ELR (cell line): ENCODE measurements around the gene USP35.

Experiments used
- DNase-seq: peaks from one replicate; pipeline ENCODE4 v3.0.0-alpha.2; 2015; ENCODE audit warnings: low read depth

The USP35 gene, protein sequence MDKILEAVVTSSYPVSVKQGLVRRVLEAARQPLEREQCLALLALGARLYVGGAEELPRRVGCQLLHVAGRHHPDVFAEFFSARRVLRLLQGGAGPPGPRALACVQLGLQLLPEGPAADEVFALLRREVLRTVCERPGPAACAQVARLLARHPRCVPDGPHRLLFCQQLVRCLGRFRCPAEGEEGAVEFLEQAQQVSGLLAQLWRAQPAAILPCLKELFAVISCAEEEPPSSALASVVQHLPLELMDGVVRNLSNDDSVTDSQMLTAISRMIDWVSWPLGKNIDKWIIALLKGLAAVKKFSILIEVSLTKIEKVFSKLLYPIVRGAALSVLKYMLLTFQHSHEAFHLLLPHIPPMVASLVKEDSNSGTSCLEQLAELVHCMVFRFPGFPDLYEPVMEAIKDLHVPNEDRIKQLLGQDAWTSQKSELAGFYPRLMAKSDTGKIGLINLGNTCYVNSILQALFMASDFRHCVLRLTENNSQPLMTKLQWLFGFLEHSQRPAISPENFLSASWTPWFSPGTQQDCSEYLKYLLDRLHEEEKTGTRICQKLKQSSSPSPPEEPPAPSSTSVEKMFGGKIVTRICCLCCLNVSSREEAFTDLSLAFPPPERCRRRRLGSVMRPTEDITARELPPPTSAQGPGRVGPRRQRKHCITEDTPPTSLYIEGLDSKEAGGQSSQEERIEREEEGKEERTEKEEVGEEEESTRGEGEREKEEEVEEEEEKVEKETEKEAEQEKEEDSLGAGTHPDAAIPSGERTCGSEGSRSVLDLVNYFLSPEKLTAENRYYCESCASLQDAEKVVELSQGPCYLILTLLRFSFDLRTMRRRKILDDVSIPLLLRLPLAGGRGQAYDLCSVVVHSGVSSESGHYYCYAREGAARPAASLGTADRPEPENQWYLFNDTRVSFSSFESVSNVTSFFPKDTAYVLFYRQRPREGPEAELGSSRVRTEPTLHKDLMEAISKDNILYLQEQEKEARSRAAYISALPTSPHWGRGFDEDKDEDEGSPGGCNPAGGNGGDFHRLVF

DNA sequence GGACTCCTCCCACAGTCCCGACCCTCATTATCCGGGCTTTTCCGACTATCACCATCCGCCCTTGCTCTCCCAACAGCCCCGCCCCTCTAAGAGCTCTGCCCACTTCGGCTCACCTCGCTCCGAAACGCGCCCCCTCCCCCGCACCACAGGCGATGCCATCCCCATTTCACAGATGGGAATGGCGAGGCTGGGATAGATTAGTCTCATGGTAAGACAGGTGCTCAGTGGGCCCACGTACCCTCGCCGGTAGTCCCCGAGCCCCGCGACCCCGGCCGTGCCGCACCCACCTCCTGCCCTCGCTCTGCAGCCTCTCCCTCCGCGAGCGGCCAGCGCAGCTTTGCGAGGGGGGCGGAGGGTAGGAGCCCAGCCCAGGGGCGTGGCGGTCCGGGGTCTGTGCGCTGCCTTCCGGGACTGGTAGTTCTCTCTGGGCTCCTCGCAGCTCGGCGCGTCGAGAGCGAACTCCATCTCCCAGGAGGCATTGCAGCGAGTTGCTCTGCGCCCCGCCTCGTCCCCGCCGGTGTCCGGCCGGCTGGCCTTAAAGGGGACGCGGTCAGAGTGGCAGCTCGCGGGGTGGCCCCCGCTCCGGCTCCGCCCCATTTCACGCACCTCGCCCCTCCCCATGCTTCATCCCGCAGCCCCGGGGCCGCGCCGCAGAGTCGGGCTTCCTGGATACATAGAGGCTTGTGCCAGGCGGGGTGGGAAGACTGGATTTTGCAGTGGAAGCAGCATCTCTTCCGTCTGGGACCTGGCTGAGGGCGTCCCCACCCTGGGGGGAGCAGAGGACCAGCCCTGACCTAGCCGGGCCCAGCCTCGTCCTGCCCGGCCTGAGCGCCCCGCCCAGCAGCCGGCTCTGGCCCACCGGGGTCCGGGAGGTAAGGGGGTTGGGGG is at the start of gene USP35, which contains the start of gene KCTD21:
Gene USP35, plus strand, starts transcription at position 634 of the 888 bp plus-strand sequence. CDS start 7,327 bp downstream, outside the sequence.
Gene KCTD21, minus strand, starts transcription at position 341 of the 888 bp plus-strand sequence. CDS start 14,072 bp downstream, outside the sequence.
- DNase-seq = peak; percentile 98

DNA sequence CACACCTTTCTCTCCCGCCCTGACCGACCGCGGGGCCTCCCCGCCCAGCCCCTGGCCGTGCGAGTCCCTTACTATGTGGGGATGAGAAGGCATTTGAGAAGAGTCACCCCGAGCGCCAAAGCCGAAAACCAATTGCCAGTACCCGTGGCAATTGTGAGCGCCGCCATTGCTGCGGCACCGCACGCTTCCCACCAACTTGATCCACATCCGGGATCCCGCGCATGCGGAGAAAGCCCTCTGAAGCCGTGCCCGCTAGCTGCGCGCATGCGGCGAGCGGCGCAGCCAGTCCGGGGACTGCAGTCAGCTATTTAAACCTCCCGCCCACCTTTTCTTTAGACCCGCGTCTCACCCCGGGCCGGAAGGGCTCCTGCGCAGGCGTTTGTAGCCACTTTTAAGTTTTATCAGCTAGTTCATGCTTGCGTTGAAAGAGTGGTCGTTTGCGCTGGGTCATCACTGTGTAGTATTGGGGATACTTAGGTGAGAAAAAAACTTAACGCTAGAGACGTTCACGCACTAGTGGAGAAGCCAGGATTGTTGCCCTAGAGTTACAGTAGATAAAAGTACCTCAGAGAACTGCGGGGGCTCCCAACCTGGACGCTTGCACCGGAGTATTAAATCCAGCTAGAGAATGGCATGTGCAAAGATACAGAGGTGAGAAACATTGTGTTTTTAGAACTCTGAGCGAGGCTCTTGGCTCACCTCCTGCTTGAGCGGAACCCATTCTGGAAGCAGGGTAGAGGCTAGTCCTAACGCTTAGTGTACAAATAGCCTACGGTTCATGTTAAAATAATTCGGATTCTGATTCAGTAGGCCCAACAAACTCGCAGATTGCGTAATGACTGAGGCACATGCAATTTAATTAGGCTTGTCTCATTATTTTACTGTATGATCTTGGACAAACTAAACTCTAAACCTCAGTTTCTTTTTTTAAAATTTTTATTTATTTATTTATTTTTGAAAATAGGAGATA is 49.0 kb upstream of the USP35 start, which contains the start of gene ALG8:
Gene ALG8, minus strand, starts transcription at position 205 of the 970 bp plus-strand sequence. Its CDS starts 38 bp downstream, at position 167.
- DNase-seq = peak; percentile 97

DNA sequence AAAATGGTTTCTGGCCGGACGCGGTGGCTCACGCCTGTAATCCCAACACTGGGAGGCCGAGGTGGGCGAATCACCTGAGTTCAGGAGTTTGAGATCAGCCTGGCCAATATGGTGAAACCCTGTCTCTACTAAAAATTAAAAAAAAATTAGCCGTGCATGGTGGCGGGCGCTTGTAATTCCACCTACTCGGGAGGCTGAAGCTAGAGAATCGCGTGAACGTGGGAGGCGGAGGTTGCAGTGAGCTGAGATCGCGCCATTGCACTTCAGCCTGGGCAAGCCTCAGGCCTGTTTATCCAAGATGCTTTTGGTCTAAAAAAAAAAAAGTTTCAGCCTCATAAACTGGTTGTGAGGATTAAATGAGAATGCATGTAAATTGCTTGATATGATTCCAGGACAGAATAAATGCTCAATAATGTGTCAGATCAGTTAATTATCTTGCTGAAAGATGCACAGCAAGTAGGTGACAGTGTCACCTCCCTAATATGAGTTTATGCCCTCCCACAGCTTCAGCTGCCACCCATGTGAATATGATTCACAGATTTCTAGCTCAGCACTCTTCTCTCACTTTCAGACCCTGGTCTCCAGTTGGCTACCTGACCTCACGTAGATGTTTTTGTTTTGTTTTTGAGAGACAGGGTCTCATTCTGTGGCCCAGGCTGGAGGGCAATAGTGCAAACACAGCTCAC is 48.2 kb upstream of the USP35 start:
- peak; percentile 13 for DNase-seq

DNA sequence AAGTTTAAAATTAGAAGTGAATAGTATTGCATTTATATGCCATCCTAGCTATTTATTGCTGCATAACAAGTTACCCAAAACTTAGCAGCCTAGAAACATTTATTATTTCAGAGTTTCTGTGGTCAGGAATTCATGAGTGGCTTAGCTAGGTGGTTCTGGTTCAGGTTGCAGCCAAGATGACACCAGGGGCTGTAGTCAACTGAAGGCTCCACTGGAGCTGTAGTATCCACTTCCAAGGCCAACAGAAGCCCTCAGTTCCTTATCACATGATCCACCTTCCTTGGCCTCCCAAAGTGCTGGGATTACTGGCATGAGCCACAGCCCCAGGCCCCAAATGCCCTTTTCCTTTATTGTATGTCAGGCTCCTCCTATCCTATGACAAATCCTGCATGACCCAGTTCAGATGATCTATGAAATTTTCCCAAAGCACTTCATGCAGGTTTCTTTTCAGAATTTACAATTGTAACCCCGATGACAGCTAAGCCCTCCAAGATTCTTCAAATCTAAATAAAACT is 43.2 kb upstream of the USP35 start:
- DNase-seq = no peak

DNA sequence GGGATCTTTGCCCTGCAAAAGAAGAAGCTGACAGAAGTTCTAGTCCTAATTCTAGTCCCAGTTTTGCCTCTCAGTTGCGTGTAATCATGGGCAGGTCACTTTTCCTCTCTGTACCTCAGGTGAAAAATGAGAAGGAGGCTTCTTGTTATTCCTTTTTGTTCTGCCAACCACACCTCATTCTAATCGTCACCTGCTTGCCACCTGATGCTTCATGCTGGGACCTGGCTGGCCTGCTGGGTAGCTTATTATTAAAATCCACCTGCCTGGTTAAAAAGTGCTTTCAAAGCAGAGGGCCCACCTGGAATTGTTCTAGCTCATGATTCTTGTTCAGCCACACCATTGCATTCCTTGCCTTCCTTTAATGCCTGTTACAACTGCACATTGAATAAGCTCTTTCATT is 40.9 kb upstream of the USP35 start:
- no peak for DNase-seq

DNA sequence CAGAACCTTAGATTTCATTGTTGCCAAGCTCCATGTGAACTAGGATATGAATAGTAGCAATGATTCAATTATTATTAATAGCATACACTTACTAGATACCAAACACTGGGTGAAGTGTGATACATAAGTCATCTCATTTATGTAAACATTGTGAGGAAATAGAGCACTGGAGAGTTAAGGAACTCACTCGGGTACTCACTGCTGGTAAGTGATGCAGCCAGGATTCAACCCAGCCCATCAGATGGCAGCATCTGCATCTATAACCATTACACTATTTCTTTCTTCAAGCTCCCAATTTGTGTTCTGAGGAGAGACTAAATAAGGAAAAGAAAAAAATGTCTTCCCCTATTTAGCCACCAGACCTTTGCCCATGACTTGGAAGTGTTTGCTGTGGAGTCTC is 39.1 kb upstream of the USP35 start:
- peak; percentile 81 for DNase-seq

DNA sequence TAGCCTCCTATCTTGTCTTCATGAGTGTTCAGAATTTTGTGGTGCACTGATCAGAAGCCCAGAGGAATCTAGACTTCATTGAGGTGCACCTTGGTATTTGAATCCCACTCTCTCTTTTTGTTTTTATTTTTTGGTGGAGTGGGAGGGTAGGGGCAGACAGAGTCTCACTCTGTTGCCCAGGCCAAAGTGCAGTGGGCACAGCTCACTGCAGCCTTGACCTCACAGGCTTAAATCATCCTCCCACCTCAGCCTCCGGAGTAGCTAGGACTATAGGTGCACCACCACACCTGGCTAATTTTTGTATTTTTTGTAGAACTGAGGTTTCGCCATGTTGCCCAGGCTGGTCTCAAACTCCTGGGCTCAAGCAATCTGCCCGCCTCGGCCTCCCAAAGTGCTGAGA is 38.4 kb upstream of the USP35 start:
- no peak for DNase-seq

DNA sequence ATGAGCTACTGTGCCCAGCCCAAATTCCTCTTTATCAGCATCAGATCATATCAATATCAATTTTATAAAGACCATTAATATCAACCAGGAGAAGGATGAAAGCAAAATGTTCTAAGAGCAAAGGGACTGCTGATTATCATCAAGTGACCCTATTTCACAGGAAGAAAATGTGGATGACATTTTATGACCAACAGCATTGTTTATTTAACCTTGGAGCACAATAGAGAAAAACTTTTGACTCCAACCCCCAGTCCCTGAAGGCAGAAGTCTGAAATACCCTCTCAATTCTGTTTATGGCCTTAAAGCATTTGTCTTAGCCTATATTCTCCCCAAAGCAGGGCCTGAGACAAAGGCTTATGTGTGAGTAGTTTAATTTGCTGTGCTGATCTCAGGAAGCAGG is 38.0 kb upstream of the USP35 start:
- no peak for DNase-seq

DNA sequence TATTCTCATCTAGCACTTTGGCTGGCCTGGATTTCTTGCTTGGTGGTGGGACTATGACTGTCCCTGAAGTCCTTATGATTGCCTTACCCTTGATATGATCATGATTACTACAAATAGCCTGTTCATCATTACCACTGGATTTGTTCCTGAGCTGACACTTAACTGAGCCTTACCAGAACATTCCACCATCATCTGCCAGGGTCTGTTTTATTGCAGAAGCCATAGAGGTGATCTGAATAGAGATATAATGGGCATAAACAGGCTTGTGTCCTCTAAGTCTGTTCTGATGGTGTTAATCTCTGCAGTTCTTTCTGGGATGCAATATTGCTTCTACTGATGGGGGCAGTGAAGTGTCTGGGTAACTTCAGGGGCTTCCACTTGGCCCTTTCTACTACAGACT is 36.9 kb upstream of the USP35 start:
- DNase-seq = no peak

DNA sequence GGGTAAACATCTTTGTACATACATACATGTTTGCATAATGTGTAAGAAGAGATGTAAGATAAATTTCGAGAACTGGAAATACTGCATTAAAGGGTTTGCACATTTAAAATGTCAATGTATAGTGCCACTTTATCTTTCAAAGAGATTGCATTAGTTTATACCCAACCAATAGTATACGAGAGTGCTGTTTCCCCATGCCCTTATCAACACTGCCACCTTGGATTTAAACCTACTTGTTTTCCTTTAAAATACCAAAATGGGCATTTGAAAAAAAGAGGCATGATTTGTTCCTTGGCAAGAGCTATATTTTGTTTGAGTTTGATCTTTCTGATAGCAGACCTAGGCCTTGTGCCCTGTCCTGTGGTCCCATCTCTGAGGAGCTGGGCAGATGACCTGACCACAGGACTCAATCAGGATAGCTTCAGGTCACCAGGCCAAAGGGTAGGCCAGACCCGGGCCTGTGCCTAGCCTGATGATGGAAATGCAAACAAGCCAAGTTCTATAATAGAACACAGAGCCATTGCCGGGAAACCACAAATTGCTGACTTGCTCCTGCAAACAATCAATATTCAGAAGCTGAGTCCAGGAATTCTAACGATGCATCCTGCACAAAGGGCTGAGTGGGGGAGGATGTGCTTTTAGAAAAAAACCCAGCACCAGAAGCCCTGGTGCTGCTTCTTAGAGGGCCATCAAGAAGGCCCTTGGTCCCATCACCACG is 32.4 kb upstream of the USP35 start:
- no peak for DNase-seq

DNA sequence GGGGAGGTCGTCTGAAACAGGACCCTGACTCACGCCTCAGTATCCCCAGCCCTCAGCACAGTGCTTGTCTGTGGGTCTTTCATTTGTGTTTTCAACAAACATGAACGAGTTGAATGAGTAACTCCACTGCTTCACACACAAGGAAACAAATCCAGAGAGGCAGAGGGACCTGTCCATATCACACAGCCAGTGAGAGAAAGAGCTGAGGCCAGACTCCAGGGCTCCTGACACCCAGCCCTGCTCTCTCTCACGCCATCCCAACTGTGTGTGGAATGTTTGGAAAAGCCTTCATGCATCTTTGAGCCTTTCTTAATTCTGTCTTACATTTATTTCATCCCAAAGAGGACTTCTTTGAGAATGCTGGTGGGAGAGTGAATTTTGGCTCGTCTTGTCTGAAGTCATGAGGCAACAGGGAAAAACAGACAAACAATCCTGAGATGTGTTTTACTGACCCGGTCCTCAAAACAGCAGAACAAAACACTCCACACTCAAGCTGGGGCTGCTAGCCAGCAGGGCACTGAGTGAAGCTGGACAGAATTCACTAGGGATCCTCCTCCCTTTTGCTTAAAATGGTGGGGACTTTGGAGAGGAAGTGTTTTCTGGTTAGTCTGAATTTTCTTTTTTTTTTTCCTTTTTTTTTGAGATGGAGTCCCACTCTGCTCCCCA is 29.6 kb upstream of the USP35 start:
- DNase-seq = no peak

DNA sequence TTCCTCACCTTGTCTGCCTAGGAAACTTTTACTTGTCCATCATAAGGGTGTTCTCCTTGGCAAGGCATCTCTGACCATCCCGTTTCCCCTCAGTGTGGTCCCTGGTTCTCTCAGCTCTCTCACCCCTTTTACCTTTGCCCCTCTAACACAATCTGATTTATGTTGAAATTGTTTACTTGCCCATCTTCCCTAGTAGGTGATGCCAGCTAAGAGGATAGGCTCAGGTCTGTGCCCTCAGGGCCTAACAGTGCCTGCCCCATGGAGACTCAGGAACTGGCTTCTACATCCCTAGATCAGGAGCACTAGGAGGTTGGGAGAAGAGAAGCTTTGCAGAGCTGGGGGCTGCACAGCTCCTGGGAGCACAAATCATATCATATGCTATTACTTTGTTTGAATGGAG is 28.2 kb upstream of the USP35 start:
- DNase-seq = no peak

DNA sequence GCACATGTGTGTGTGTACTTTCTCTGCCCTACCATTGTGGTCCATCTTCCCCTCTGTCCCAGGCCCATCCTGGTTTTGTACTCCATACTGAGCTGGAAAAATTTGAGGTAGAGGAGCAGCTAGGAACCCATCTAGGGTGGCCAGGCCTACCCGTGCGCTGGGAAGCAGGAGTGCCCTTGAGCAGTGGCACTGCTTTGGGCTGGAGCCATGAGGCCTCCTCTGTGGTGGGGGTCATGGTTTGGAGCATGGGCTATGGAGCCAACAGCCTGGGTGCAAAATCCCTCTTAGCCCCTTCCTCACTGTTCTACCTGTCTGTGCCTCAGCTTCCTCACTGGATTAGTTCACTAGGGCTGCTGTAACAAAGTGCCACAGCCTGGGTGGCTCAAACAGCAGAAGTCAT is 27.4 kb upstream of the USP35 start:
- DNase-seq = no peak

DNA sequence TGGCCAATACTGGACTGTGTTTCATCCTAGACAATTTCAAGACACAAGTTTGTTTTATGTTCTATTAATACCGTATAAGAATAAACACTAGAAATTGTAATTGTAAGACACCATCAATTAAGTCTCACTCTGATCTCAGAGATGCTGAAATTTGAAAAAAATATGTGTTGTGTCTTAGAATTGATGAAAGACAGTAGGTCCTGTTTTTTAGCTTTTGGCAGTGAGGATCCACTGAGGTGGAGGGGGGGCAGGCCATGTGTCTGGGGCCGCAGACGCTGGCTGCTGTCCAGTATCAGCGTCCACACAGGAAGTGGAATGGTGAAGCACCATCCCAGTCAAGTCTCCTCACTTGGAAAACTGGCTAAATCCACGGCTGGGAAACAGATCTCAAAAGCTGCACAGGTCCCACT is 26.8 kb upstream of the USP35 start:
- DNase-seq = no peak

DNA sequence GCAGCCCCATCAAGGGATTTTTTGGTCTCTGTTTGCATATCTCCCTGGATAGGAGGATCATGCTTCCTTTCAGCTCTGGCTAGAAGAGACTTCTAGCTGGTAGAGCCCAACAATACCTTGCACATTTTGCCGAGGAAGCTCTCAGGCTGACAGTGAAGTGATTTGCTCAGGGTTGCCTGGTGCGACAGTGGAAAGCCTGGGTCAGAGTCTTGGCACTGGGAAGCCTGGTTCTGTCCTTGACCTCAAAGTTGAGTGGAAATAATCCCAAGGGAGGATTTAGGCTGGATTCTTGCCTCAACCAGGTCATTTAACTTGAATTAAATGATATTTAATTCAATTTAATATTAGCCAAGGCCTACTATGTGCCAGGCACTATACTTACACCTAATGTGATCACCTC is 24.9 kb upstream of the USP35 start:
- DNase-seq = no peak

DNA sequence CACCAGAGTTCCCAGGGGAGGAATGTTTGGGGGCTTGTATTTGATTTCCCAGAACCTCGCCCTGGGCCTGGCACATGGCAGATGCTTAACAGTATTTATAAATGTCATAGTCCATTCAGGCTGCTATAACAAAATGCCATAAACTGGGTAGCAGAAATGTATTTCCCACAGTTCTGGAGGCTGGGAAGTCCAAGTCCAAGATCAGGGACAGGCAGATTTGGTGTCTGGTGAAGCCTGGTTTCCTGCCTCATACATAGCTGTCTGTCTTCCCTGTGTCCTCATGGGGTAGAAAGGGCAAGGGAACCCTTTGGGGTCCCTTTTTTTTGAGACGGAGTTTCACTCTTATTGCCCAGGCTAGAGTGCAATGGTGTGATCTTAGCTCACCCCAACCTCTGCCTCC is 24.2 kb upstream of the USP35 start:
- no peak for DNase-seq

DNA sequence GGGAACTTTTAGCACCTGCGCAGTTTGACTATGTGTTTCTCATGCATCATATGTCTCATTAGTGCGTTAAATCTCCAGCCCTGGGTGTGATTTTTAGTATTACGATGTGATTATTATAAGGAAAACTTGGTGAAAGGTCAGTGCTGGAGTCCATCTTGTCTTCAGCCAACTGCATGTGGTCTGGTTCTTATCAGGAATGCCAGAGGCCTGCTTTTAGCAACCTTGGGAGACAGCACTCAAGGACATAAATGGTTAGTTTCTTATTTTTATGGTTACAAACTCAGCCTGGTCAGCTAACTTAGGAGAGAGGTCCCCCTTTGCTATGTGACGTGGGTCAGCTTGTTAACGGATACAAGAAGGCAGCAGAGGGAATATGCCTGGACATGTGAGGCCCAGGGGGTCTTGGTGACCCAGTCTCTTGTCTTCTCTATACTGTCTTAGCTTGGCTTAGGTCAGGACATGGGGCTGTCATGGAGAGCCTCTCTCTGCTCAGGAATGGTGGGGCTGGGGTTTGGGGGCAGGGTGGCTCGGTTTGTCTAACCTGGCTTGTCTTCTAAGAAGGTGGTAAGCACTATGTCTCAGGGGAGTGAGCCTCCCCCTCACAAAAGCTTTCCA is 21.8 kb upstream of the USP35 start:
- no peak for DNase-seq
